Measurements from ENCODE around the gene CCR5.

The CCR5 gene

GRCh38 chr3:46380471-46381221, 9.9 kb downstream of the CCR5 start (continued):
- TF ChIP-seq, protein P1, sequence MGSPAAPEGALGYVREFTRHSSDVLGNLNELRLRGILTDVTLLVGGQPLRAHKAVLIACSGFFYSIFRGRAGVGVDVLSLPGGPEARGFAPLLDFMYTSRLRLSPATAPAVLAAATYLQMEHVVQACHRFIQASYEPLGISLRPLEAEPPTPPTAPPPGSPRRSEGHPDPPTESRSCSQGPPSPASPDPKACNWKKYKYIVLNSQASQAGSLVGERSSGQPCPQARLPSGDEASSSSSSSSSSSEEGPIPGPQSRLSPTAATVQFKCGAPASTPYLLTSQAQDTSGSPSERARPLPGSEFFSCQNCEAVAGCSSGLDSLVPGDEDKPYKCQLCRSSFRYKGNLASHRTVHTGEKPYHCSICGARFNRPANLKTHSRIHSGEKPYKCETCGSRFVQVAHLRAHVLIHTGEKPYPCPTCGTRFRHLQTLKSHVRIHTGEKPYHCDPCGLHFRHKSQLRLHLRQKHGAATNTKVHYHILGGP (tag by site-specific recombination; IDR thresholded peaks at IDR 0.05), result no peak

DNA sequence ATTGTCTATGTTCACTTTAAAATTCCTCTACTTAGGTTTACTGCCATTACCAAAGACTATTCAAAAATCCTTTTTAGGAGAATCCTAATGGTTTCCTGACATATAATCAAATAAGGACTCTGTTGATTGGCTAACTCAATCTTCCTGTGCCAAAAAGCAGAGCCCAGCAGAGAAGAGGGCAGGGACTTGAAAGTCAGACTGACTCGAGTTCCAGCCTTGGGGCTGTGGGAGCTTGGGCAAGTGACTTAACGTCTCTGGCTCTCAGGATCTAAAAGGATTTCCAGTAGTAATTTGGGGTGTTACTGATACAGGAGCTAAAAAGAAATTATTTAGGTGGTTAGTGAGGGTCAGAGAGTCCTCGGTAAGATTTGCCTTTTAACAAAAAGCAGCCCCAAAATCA, 10.9 kb downstream of the CCR5 start:
- ChIA-PET POLR2A (no interaction called here), CTCF (interaction anchor here (0.6 to 0.9 kb wide), 2 partner anchors 141 to 294 kb away, joined by 3 read pairs; no protein-coding TSS in a partner anchor)
- no peak overlapping the region for H3K4me3 ChIP-seq (ENCODE audit: low read depth, low read length)
- TF ChIP-seq KLF8 (tag by site-specific recombination; IDR thresholded peaks at IDR 0.05) (no peak), ZNF335 (tag by site-specific recombination; conservative IDR thresholded peaks at IDR 0.05) (no peak), FEZF1 (tag by site-specific recombination; IDR thresholded peaks at IDR 0.05) (no peak), ZNF37A (tag by site-specific recombination; IDR thresholded peaks at IDR 0.05) (no peak), ZNF266 (tag by site-specific recombination; IDR thresholded peaks at IDR 0.05; ENCODE audit: low read depth) (no peak), ZNF140 (tag by site-specific recombination; IDR thresholded peaks at IDR 0.05) (no peak), ZBTB7A (tag by site-specific recombination; IDR thresholded peaks at IDR 0.05; ENCODE audit: low read depth) (no peak), ZNF544 (tag by site-specific recombination; IDR thresholded peaks at IDR 0.05) (no peak), ZNF394 (tag by site-specific recombination; IDR thresholded peaks at IDR 0.05; ENCODE audit: borderline replicate concordance) (no peak), ZNF701 (tag by site-specific recombination; IDR thresholded peaks at IDR 0.05) (no peak), ZNF623 (tag by site-specific recombination; IDR thresholded peaks at IDR 0.05) (no peak), ZFP69B (tag by site-specific recombination; IDR thresholded peaks at IDR 0.05) (no peak), ZNF302 (tag by site-specific recombination; IDR thresholded peaks at IDR 0.05; ENCODE audit: low read depth) (no peak), ZNF707 (tag by site-specific recombination; IDR thresholded peaks at IDR 0.05) (no peak), ZNF184 (tag by site-specific recombination; IDR thresholded peaks at IDR 0.05) (no peak), ZNF354C (tag by site-specific recombination; IDR thresholded peaks at IDR 0.05; ENCODE audit: borderline replicate concordance, low read depth) (no peak), ZNF610 (tag by site-specific recombination; IDR thresholded peaks at IDR 0.05; ENCODE audit: borderline replicate concordance) (no peak), ZNF391 (tag by site-specific recombination; IDR thresholded peaks at IDR 0.05; ENCODE audit: borderline replicate concordance, low read depth) (no peak)
- H3K9me3 ChIP-seq (ENCODE audit: control insufficient read depth, insufficient read depth, low read depth, low read length), result no peaks in the 10 kb centered on the region
- H3K4me1 ChIP-seq (ENCODE audit: control insufficient read depth, insufficient read depth, low read length), result no peaks in the 10 kb centered on the region
- H3K27ac ChIP-seq (ENCODE audit: extremely low read depth, low read depth, low read length), result no peak overlapping the region
- H3K36me3 ChIP-seq (ENCODE audit: control insufficient read depth in 2 of 2, insufficient read depth in 1 of 2, low read length in 2 of 2), result no peaks in the 10 kb centered on the region

DNA sequence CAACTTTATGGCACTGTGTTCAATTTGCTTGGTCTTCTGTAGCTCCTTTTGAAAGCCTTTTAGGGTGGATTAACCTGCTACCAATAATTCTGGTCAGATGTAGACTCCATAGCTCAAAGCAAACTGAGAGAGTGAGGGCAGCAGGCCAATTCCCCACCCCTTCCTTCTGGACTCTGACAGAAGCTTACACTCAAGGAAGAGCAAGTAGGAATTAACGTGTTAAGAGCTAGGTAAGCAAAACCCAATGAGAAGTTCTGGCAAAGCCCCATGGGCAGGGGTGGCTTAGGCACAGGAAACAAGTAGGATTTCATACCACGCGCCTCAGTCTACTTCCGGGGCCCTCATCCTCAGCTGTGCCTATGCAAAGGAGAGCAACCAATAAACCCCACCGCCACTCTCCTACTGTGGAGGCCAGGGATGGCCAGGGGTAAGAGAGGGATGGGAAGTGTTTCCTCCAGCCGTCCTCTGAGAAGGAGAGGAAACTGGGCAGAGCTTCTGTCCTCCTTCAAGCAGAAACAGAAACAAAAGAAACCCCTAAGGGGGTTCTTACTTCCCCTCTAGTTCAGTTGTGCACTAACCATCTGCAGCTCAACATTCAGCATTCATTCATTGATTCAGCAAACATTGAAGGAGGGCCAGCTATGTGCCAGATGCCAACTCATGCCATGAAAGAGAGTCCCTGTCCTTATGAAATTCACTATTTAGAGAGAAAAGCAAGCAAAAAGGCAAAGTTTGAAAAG, 12.6 kb downstream of the CCR5 start:
- H3K27ac ChIP-seq (ENCODE audit: extremely low read depth, low read depth, low read length), result no peak overlapping the region
- TF ChIP-seq KLF16 (tag by site-specific recombination; IDR thresholded peaks at IDR 0.05) (no peak), ZNF621 (tag by site-specific recombination; IDR thresholded peaks at IDR 0.05) (no peak), EGR2 (tag by site-specific recombination; IDR thresholded peaks at IDR 0.05; ENCODE audit: low read depth) (no peak), HOXA7 (CRISPR knock-in tag; IDR thresholded peaks at IDR 0.05; ENCODE audit: borderline replicate concordance) (no peak), ZNF704 (tag by site-specific recombination; IDR thresholded peaks at IDR 0.05) (no peak), HOXC10 (CRISPR knock-in tag; IDR thresholded peaks at IDR 0.05) (no peak)
- CTCF ChIA-PET, result interaction anchor here (1.9 kb wide), 1 partner anchor 66 kb away, joined by 7 read pairs; no protein-coding TSS in a partner anchor

More for the DNA sequence above, 12.6 kb downstream of the CCR5 start:
- Histone ChIP-seq H3K4me3 (ENCODE audit: low read depth, low read length) (no peak overlapping the region), H3K9me3 (ENCODE audit: control insufficient read depth, insufficient read depth, low read depth, low read length) (no peaks in the 10 kb centered on the region), H3K4me1 (ENCODE audit: control insufficient read depth, insufficient read depth, low read length) (no peaks in the 10 kb centered on the region), H3K36me3 (ENCODE audit: control insufficient read depth in 2 of 2, insufficient read depth in 1 of 2, low read length in 2 of 2) (no peaks in the 10 kb centered on the region)
- POLR2A ChIA-PET, result no interaction called here
